Astrocyte of the spinal cord (primary cell): ENCODE data around the gene FAM118A.

ENCODE experiments used
- DNase-seq: peaks from one replicate; pipeline ENCODE4 v3.0.0; 2011; ENCODE audit warnings: low read depth, low spot score
- H3K4me3 ChIP-seq: 2 replicates; pipeline ENCODE4 v1.5.1; 2011; ENCODE audit warnings: low read depth, mild to moderate bottlenecking, low read length, moderate library complexity
- CTCF ChIP-seq: IDR thresholded peaks from 2 replicates; pipeline ENCODE4 v1.5.1; 2012; ENCODE audit warnings: low read depth, mild to moderate bottlenecking, low read length, inconsistent platforms
- in situ Hi-C: cut with HindIII; loops from 2 replicates; pipeline ENCODE4 v1.10.0; 2017; ENCODE audit warnings: low sequenced_read_pairs

The FAM118A gene

DNA sequence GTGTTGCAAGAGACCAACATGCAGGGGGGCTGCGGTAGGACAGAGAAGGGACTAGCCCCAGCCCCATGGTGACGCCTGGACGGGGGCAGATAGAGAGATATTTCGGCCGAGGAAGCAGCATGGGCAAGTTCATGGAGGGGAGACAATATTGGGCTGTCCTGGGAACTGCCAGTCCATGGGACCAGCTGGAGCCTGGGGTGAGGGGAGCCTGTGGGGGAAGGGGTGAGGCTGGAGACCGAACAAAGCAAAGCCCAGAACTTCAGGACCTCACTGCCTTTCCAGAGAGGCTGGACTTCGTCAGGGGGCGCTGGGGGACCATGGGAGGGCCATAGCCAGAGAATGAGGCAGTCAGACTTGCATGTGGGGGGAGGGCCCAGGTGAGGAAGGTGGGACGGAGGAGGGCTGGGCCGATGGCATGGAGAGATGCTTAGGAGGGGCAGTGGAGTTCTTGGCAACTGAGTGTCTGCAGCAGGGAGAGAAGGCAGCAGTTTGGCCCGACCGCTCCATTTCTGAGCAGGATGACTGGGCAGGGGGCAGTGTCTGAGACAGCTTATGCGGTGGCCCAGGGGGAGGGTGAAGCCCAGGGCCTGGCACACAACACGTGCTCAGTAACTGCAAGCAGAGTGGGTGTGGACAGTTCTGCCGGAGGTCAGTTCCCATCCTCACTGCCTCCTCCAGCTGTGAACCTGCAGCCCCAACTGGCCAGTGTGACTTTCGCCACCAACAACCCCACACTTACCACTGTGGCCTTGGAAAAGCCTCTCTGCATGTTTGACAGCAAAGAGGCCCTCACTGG lies 24.3 kb upstream of the FAM118A start:
- DNase-seq = no peak
- H3K4me3 ChIP-seq = no peak overlapping the region
- no peak for TF ChIP-seq CTCF
- in situ Hi-C loops = no loop called here

DNA sequence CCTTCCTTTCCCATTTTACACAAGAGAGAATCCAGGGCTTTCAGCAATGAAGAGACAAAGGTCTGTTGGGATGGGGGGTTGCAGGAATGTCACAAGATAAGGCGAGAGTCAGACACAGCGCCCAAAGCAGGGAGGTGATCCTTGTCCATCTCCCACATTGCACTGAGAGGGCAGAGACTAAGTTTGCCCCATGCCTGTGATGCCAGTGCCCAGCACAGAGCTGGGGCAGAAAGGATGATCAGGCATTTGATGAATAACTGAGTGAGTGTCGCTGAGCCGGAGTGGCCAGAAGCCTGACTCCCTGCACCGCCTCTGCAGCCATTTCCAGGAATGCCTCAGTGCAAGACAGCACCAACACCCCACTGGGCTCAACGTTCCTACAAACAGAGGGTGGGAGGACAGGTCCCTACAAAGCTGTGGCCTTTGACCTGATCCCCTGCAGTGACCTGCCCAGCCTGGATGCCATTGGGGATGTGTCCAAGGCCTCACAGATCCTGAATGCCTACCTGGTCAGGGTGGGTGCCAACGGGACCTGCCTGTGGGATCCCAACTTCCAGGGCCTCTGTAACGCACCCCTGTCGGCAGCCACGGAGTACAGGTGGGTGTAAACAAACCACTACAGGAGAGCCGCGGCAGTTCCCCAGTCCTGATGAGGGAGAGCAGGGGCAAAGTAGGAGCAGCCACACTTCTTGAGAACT lies 22.7 kb upstream of the FAM118A start:
- no peak for TF ChIP-seq CTCF
- in situ Hi-C loops = no loop called here
- H3K4me3 ChIP-seq = no peak overlapping the region
- DNase-seq = no peak

- in situ Hi-C loops = no loop called here
- DNase-seq = peak; percentile 17
These were observed 19.3 kb upstream of the FAM118A start for GRCh38 chr22:45290410-45290936.

GRCh38 chr22:45291061-45291930 lies 18.4 kb upstream of the FAM118A start:
- no peak for DNase-seq
- H3K4me3 ChIP-seq = no peak overlapping the region
- in situ Hi-C loops = no loop called here
- TF ChIP-seq CTCF = no peak

More at GRCh38 chr22:45290410-45290936, 19.3 kb upstream of the FAM118A start:
- H3K4me3 ChIP-seq = no peak overlapping the region
- TF ChIP-seq CTCF = no peak

DNA sequence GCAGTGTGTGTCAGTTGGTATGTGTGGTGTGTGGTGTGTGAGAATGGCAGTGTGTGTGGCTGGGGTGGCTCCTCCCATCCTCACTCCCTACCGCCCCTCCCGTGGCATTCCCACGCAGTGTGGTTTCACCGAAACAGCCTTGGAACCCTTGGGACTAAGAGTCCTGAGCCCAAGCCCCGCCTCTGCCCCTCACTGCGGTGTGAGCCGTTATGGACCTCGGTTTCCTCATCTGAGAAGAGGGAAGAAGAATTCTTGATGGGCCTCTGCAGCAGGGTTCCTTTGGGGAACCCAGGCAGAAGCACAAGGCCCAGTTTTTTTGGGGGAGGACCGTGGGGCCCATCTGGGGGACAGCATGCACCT lies 17.8 kb upstream of the FAM118A start:
- no peak overlapping the region for H3K4me3 ChIP-seq
- no peak for TF ChIP-seq CTCF
- in situ Hi-C loops = no loop called here
- no peak for DNase-seq

DNA sequence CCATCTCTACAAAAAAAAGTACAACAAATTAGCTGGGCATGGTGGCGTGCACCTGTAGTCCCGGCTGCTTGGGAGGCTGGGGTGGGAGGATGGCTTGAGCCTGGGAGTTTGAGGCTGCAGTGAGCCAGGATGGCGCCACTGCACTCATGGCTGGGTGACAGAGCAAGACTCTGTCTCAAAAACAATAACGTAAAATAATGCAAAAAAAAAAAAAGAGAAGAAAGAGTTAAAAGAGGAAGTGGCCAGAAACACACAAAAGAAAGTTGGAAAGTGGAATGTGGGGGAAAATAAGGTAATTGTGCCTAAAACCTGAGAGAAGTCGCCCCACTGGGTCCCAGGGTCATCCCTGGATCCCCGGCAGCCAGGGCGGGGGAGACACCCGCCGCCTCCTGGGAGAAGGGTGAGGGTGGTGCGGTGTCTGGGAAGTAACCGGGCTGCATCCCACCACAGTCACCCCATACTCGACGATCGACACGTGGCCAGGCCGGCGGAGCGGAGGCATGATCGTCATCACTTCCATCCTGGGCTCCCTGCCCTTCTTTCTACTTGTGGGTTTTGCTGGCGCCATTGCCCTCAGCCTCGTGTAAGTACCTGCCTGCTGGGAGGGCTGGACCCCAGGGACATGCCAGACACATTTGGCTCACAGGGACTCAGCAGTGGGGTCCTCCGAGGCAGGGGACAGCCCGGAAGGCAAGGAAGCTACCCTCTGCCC lies 16.8 kb upstream of the FAM118A start:
- DNase-seq = no peak
- in situ Hi-C loops = no loop called here
- H3K4me3 ChIP-seq = no peak overlapping the region
- no peak for TF ChIP-seq CTCF
